Colon (tissue), 2 donors: Measurements from ENCODE around the gene STK16.

ENCODE experiments used
- FAIRE-seq: peaks from 2 replicates; lab custom pipeline; 2012; peaks lifted over from hg19 to GRCh38; lab: Jason Lieb, UNC
- donor health status: control.
- donor health status: control.

Gene STK16

DNA sequence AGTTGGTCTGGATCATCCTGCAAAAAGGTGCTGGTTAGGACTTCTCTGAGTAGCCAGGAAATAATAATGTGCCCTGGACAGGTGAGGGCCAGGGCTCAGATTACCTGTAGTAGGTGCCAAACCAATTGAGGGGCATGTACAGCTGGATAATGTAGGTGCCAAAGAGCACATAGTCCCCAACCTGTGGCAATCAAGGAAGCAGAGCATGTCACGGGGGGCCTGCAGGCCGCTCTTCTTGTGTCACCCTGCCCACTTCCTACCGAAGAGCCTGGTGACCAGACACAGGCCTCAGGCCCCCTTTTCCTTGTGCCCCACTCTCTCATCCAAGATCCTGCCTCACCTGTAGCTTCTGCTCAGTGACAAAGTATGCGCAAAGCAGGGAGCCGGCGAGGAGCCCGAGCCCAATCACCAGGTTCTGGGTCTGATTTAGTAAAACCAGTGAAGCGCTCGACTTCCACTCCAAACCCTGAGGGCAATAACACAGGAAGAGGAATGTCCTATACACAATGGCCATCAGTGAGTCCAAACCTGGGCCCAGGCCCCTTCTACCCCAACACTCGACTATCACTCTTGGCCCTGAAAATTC lies 31.7 kb upstream of the STK16 start:
- no peak for FAIRE-seq

DNA sequence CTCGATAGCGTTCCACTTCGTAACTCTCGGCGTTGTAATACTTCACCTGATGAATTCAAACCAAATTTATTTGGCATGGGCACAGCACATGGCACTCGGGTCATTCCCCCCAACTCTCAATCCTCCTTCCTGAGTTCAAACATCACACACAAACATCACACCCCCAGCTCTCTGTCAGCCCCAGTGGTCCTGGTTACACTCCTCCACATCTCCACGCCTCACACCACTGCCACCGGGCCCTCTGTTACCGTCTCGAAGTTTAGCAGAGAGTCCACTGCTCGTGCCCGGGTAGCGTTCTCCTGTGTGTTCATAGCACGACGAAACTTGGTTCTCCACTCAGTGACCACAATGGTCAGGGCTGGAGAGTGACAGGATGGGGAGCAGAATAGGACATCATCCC lies 31.1 kb upstream of the STK16 start:
- no peak for FAIRE-seq

DNA sequence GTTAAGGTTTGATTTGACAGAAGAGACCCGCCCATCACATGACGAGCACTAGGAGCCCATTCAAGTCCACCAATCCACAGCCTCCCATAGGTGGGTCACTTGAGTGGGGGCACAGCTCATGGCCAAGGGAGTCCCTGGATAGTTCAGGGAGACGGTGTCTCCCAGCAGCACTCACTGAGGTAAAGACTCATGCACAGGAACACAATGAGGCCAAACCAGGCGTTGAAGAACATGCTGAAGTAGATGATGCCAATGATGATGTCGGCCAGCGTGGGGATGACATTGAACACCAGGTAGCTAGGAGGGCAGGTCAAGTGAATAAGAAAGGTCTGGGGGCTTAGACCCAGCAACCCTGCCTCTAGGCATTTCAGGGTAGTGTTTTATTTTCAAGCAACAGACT lies 30.5 kb upstream of the STK16 start:
- no peak for FAIRE-seq

DNA sequence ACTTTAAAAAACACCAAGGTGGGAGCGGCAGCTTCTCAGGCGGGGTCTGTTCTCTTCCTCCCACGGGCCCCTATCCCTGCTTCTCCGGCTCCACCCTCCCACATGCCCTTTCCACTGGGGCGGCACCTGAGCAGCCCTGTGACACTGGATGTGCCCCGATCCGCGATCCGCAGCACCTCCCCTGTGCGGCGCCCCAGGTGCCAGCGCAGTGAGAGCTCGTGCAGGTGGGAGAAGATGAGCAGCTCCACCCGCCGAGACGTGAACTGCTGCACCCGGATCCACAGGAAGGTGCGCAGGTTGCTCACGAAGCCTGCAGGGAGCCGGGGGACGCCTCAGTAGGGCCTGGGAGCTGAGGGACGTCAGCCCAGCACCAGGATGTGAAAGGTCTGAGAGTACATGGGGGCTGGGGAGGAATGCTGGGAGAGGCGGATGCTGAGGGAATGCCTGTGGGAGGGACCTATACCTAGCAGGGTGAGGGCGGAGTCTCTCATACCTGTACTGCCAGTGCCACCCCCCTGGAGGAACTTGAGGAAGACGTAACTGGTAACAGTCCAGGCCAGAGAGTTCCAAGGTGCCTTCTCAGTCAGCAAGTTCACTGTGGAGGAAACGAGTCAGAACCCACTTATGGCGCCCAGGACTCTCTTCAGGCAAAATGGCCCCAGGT lies 29.3 kb upstream of the STK16 start:
- FAIRE-seq = no peak

DNA sequence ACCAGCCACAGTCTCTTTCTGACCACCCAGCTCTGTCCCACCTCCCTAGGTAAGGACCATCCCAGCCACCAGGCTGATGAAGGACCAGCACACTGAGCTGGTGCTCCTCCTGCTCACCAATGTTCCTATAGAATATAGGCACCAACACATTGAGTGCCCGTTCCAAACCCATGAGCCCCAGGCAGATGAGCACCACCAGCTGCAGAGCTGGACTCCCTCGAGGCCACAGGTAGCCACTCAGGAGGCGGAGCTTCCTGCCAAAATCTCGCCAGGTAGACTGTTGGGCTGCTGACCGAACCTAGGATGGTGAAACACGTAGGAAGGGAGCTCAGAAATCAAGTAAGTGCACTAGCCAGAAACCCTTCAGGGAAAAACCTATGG lies 28.8 kb upstream of the STK16 start:
- FAIRE-seq = no peak

DNA sequence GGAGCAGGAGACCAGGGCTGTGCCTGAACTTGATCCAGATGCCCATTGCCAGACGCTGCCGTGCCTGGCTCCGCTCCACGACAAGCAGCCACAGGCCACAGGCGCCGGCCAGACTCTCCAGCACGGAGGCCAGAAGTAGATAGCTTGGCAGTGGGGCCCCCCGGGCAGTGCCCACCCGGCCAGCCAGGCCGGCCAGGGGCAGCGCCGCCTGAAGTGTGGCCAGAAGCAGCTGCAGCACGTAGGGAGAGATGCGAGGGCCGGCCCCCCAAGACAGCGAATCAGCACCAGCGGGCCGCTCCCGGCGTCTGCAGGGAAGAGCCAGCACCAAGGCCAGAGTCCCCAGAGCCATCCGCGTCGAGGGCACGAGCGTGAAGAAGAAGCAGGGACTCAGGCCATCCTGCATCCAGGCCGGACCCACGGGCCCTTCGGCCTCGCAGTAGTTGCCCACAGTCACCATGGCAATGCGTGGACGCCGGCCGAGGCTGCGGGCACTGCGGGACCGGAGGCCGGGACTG lies 27.0 kb upstream of the STK16 start:
- no peak for FAIRE-seq

DNA sequence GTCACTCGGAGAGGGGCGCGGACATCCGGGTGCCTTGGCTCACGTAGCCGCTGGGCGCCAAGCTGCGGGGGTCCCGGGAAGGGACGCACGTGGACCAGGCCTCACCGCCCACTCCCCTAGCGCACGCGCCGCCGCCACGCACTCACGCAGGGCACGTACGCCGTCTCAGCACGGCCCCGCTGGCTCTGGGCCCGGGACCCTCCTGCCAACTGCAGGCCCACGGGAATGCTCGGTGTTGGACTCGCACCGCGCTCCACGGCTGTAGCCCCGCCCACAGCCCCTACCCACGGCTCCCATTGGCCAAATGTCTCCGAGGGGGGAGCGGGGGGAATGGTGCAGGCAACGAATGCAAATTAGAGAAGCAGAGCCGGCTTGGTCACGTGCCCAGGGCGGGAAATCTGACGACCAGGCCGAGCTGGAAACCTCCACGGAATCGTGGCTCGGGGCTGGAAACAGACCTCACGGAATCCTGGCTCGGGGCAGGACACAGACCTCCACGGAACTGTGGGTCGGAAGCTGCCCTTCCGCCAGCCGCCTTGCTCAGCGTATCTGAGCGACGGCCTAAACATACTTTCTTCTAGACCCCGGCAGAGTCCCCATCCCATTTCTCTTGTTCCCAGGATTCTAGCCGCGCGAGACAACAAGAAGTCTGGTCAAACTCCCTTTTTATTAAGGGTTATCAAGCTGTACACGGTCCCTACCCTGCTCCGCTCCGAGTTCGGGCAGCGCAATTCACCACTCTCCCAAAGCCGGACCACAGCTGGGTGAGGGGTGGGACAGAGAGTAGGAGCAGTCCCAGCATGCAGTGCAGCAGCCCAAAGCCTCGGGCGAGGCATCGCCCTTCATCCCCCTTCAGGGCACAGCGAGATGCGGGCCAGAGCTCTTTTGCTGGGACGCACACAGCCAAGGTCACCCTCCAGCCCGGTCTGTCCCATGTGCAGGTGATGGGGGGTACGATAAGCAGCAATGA lies 26.3 kb upstream of the STK16 start, which contains the start of gene ABCB6:
Gene ABCB6, minus strand, starts transcription at position 227 of the 970 bp plus-strand sequence. CDS start 285 bp downstream, outside the sequence.
- no peak for FAIRE-seq

DNA sequence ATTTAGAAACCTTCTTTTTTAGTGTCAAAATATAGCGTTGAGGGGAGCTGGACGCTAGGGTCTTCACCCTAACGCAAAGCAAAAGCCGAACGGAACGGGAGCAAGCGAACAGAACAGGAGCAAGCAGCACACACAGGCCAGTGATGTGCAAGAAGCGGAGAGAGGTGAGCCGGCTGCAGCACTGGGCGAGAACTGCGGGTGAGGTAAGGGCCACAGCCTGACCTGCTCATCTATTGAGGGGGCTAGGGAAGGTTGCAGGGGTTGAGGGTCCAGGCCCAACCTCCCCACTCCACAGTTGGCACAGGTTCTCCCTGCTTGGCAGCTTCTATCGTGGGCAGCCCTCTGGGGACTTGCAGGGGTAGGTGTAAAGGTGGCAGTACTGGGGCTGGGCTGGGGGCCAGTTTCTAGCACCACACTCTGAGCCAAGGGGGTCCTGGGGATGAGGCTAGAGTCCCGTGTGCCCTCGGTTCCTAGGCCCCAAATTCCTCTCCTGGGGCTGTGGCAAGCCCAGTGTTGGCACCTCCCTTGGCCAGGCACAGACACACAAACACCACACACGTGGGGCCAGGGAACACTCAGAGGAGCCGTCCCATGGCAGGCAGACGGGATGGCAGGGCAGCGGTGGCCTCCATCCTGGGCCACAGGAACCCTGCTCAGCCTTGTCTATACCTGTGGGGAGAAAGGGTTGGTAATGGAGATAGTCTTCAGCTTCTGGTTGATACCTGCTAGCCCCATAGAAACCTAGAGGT lies 25.3 kb upstream of the STK16 start:
- FAIRE-seq = no peak

DNA sequence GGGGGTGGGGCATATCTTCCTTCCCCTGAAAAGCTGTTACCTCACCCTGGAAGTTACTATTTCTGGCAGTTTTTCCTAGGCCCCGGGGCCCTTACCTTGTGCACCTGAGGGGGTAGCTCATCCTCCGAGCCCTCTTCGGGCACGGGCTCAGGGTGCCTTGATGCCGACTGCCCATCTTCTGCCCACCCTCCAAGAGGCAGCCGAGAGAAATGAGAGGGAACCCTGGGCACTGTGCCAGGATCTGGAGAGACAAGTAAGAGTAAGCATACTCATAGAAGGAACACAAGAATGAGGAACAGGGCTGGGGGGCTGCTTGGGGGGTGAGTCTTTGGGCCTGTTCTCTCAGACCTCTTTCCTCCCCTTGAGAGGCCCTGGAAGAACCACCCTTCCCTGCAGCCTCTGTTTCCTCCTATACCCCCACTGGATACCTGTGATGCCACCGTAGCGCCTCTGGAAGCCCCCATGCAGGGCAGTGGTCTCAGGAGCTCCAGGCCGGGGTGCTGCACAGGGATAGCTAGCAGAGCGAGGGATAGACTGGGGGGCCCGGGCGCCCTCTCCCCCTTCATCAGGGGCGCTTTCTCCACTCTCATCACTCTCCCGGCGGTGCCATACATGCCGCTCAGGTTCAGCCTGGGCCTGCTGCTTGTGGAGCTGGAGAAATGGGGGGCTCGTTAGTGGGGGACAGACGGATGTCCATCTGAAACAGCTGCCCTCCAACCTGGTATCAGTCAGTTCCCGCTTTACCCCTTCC lies 24.5 kb upstream of the STK16 start:
- no peak for FAIRE-seq

DNA sequence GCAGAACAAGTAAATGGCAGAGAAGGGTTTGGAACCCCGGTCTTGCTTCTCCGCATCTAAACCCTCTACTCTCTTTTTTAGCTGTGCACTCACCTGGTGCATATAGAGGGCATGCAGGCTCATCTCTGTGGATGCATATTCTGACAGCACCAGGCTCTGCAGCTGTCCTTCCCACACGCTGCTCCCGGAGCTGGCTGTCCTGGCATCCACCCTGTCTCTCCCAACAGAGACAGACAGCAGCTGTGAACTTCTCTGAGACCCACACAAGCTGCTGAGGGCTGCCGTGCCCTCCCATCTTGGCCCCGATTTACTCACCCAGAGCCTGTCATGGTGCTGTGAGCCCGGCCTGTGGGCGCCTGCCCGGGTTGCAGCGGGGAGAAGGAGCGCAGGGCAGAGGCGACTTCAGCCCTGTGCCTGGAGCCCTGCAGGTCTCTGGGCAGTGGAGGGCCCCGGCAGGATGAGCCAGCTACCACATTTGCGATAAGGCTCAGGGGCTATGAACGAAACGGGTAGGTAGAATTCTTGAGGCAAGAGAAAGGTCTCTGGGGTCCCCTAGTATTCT lies 23.2 kb upstream of the STK16 start:
- FAIRE-seq = no peak

DNA sequence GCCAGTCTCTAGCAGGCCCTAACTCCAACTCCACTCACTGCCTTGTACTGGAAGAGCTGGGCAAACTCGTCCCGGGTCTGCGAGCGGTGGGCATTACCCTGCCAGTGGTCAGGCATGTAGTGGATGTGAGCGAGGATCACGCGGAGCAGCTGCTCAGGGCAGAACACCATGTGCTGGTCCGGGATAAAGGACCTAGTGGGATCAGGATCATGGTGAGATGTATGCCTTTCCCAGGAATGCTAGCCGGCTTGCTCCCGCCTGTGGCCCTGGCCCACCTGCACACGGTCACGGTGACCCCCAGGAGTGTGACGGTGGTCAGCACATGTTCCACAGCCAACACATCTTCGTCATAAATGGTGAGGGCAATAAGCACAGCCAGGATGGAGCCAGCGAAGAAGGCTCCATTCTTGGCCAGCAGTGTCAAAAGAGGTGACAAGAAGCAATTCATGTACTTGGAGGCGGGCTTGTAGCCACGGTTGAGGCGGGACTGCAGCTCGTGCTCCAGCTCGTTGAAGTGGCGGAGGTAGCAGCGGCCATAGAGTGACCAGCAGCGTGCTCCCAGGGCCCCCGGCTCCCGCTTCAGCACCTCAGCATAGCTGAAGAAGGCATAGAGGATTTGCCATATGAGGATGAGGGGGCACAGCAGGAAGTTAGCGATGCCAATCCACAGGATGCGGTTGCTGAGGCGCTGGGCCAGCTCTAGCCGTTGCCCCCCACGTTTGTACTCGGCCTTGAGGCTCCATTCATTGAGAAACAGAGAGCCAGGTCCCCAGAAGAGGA lies 21.3 kb upstream of the STK16 start:
- FAIRE-seq = no peak

DNA sequence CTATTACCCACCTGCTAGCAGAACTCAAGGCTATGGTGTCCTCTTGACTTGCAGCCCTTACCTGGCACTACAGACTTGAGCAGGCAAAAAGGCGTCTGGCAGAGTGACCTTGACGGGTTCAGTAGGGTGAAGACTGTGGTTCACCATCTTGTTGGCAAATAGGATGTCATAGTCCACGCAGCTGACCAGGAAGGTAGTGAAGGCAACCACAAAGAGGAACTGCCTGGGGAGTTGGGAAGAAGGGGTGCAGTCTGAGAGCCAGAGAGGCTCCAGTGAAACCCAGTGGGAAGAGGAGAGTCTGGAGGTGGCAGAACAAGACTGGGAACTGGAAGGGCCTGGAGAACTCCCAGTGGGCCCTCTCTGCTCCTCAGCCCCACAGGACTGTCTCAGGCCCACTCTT lies 19.9 kb upstream of the STK16 start:
- FAIRE-seq = no peak

DNA sequence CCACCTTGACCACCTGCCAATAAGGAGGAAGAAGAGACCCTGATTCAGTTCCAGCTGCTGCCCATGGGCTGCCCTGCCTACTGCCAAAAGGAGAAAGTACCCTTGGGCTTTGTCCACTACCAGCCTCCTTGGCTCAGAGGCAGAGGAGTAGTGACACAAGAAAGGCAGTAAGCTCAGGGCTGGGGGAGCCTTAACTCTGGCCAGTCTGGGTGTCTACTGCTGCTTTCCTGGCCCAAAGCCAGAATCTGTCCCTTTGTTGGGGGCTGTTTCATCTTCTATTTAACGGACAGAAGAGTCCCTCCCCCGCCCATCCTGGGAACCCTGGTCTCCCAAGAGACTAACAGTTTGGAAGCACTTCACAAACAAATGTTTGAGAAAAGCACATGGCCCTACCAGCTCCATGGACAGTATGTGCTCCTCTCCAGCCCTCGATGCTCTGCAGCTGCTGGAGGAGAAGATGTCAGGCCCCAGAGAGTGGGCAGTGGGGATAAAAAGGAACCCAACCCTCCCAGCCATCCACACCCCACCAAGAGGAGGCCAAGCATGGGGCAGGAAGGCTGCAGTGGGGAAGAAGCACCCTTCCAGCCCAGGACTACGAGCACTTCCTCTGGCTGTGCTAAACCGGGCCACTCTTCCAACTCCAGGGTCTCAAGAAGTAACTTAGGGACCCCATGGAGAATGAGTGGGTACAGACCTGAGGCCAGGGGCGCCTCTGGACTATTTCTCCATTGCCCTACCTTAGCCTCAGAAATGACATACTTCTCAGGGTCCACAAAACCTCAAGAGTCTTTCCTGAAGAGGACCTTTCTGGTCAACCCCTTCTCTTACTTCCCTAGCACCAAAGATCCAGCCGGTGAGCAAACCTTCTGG lies 17.0 kb upstream of the STK16 start:
- FAIRE-seq = no peak

DNA sequence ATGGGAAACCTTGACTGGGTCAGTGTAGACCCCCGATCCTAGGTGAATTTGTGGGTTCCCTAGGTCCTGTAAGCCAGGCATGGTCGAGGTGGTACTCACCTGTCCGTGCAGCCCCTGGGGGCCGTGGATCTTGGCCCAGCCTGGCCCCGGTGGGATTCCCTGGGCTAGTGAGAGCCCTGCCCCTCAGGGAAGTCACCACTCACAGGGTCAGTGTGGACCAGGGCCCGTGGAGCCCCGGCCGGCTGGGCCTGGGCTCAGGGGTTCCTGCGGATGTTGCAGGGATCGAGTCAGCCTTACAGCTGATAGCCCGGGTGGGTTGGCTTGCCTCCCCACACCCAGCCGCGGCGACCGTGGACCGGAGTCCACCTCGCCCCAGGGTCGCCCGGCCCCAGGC lies 16.4 kb upstream of the STK16 start:
- FAIRE-seq = no peak

DNA sequence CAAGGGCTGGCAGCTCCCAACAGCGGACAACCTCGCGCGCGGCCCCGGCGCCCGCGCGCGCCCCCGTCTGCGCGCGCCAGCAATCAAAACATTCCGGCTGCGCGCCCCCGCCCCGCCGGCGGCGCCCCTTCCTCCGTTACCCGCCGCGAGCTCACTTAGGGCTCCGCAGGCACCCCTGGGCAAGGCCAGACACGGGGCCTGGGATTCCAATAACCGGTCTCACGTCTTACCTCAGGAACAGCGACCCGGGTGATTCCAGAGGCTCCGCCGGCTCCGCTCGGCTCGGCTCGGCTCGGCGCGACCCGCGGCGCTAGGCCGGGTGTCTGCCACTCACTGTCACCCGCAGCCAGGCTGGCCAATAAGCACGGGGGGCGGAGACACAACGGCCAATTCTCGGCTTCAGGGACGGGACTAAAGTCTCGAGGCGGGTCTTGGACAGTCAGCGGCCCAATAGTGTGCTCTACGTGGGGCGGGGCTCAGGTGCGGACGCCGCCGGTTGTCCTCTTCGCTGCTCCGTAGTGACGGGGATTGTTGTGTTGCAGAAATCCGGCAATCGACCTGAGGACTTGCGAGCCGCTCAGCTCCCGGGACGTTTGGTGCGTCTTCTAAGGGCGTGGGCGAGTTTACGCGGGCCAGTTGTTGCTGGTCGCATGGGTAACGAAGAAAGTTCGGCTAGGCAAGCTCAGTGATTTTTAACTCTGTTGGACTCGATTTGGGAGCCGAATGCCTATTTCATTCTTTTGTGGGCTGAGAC lies 15.8 kb upstream of the STK16 start, which contains the start of the genes ANKZF1 and ATG9A:
Gene ANKZF1, plus strand, starts transcription at position 502 of the 754 bp plus-strand sequence. CDS start 452 bp downstream, outside the sequence.
Gene ATG9A, minus strand, starts transcription at position 332 of the 754 bp plus-strand sequence. CDS start 1,612 bp downstream, outside the sequence.
- peak; percentile 65 for FAIRE-seq

DNA sequence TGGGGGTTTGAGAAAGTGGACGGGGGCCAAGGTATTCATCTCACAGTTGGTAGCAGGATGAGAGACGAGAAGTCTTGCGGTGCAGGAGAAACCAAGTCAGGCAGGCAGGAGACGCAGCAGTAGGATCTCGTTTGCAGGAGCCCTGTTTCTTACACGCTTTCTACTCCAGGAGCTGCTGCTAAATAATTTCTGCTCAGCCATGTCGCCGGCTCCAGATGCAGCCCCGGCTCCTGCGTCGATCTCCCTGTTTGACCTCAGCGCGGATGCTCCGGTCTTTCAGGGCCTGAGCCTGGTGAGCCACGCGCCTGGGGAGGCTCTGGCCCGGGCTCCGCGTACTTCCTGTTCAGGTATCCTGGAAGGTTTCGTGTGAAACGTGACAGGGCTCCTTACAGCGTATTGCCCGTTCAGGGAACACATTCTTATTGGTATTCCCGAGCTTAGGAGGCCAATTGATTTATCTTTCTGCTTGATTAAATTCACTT lies 15.2 kb upstream of the STK16 start:
- no peak for FAIRE-seq

DNA sequence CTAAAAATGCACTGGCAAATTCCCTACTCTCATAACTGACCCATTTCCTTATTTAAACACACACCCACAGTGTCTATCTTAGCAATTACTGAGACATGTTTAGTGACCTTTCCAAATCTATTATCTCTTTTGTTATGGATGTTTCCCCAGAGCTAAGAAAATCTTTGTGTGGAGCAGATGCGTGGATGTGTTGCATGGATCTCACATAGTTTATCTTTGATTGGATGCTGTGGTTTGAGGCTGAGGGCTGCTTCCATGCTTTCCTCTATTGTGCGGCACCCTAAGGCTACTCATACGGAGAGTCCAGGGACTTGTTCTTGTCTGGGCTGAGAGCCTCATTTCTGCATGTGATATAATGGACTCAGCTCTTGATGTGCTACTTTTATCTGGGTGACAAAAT lies 10.9 kb upstream of the STK16 start:
- no peak for FAIRE-seq

DNA sequence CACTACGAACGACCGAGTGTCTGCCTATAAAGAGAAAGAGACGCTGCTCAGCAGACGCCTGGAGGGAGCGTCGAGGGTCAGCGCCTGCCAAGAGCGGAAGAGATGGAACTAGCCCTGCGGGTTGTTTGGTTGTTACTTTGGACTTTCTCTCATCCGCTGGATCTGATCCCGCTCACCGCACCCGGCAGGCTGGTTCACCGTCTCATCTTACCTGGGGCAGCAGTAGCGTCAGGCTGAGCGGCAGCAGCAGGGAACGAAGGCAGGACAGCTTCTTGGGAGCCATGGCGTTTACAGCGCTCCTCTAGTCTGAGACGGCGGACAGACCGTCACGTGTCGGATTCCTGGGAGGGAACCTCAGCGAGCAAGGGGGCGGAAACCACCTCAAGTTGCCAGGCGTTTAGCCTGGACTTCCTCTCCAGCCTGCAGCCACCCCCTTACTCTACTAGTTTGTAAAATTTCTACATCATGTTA lies 2.0 kb upstream of the STK16 start:
- no peak for FAIRE-seq
